ENCODE data around the gene SWT1. TPM values are rescaled to one million over a fixed set of nuclear protein-coding genes. Genes with fewer than 3 reads are reported as not detected.

Gene SWT1
- total RNA-seq, 2 donors from 2014 or later, result 7.3 to 14.3 TPM

- intact Hi-C loops (cut with DNase I), result no loop called here
- WGBS, result 92% methylated on average over 1 of the region's 1 CpG
Observed at GRCh38 chr1:185213091-185213490, 56.1 kb downstream of the SWT1 start.

GRCh38 chr1:185215911-185216310 is 58.9 kb downstream of the SWT1 start:
- Histone ChIP-seq H3K27me3 (replicated peaks; ENCODE audit: insufficient read depth) (no peaks in the 10 kb centered on the region), H3K9me3 (no peaks in the 10 kb centered on the region), H3K4me3 (no peak overlapping the region), H3K4me1 (replicated peaks) (no peaks in the 10 kb centered on the region), H3K27ac (no peak overlapping the region), H3K36me3 (no peaks in the 10 kb centered on the region)
- intact Hi-C loops (cut with DNase I), result no loop called here
- no peak for DNase-seq (ENCODE audit: low spot score)
- TF ChIP-seq POLR2A (IDR thresholded peaks at IDR 0.05) (no peak), CTCF (IDR thresholded peaks at IDR 0.05) (no peak), POLR2AphosphoS5 (IDR thresholded peaks at IDR 0.05) (no peak)
- WGBS, result 86% methylated on average over 1 of the region's 1 CpG

More at GRCh38 chr1:185213091-185213490, 56.1 kb downstream of the SWT1 start:
- Histone ChIP-seq H3K36me3 (no peaks in the 10 kb centered on the region), H3K4me1 (replicated peaks) (no peaks in the 10 kb centered on the region), H3K9me3 (no peaks in the 10 kb centered on the region), H3K27ac (no peak overlapping the region), H3K27me3 (replicated peaks; ENCODE audit: insufficient read depth) (no peaks in the 10 kb centered on the region), H3K4me3 (no peak overlapping the region)
- DNase-seq (ENCODE audit: low spot score), result no peak
- TF ChIP-seq POLR2A (IDR thresholded peaks at IDR 0.05), result no peak
- no peak for TF ChIP-seq CTCF (IDR thresholded peaks at IDR 0.05)
- TF ChIP-seq POLR2AphosphoS5 (IDR thresholded peaks at IDR 0.05), result no peak

GRCh38 chr1:185224132-185224531 is 67.2 kb downstream of the SWT1 start:
- H3K36me3 ChIP-seq, result no peaks in the 10 kb centered on the region
- H3K4me1 ChIP-seq (replicated peaks), result no peaks in the 10 kb centered on the region
- DNase-seq (ENCODE audit: low spot score), result no peak
- no peak for TF ChIP-seq POLR2AphosphoS5 (IDR thresholded peaks at IDR 0.05)
- no peak for TF ChIP-seq POLR2A (IDR thresholded peaks at IDR 0.05)
- no peak for TF ChIP-seq CTCF (IDR thresholded peaks at IDR 0.05)
- H3K9me3 ChIP-seq, result no peaks in the 10 kb centered on the region
- intact Hi-C loops (cut with DNase I), result no loop called here
- H3K27ac ChIP-seq, result no peak overlapping the region
- H3K27me3 ChIP-seq (replicated peaks; ENCODE audit: insufficient read depth), result no peaks in the 10 kb centered on the region
- H3K4me3 ChIP-seq, result no peak overlapping the region
- WGBS, result 100% methylated on average over 1 of the region's 1 CpG

- H3K4me3 ChIP-seq, result no peak overlapping the region
- H3K4me1 ChIP-seq (replicated peaks), result no peaks in the 10 kb centered on the region
- 93% methylated on average over 4 of the region's 4 CpGs for WGBS
- H3K27ac ChIP-seq, result no peak overlapping the region
- no peaks in the 10 kb centered on the region for H3K27me3 ChIP-seq (replicated peaks; ENCODE audit: insufficient read depth)
- no peak for DNase-seq (ENCODE audit: low spot score)
- TF ChIP-seq POLR2AphosphoS5 (IDR thresholded peaks at IDR 0.05), result no peak
- TF ChIP-seq POLR2A (IDR thresholded peaks at IDR 0.05), result no peak
- TF ChIP-seq CTCF (IDR thresholded peaks at IDR 0.05), result no peak
- H3K36me3 ChIP-seq, result no peaks in the 10 kb centered on the region
- no peaks in the 10 kb centered on the region for H3K9me3 ChIP-seq
- intact Hi-C loops (cut with DNase I), result no loop called here
Observed at GRCh38 chr1:185227161-185227560, 70.2 kb downstream of the SWT1 start.

- intact Hi-C loops (cut with DNase I), result no loop called here
- Histone ChIP-seq H3K4me3 (no peak overlapping the region), H3K9me3 (no peaks in the 10 kb centered on the region), H3K4me1 (replicated peaks) (no peaks in the 10 kb centered on the region), H3K27ac (no peak overlapping the region), H3K27me3 (replicated peaks; ENCODE audit: insufficient read depth) (no peaks in the 10 kb centered on the region), H3K36me3 (no peaks in the 10 kb centered on the region)
- WGBS, result 88% methylated on average over 4 of the region's 4 CpGs
- DNase-seq (ENCODE audit: low spot score), result no peak
- TF ChIP-seq POLR2A (IDR thresholded peaks at IDR 0.05) (no peak), CTCF (IDR thresholded peaks at IDR 0.05) (no peak), POLR2AphosphoS5 (IDR thresholded peaks at IDR 0.05) (no peak)
Observed at GRCh38 chr1:185228979-185229378, 72.0 kb downstream of the SWT1 start.

Measured in prostate gland (tissue), 2 donors.